HEK293 (cell line): ENCODE results near the gene RPS19.
A peak's percentile ranks its signal among the peaks of the same experiment; 100 is the strongest.

Source experiments
- CTCF ChIA-PET: fragments of 350-600 bp; formaldehyde crosslinking; extraction: SDS; loops from one replicate; lab custom pipeline; 2021; ENCODE audit warnings: antibody characterized with exemption; lab: Yijun Ruan, JAX
- POLR2A ChIA-PET: fragments of 300-600 bp; formaldehyde crosslinking; extraction: SDS; loops from one replicate; lab custom pipeline; 2020; ENCODE audit warnings: antibody characterized with exemption, inconsistent platforms; lab: Yijun Ruan, JAX
- H3K27ac ChIP-seq: fragments of 200-500 bp; sonication (Bioruptor generic); 2 replicates; pipeline ENCODE4 v1.5.1; 2014; ENCODE audit warnings: low read depth, low read length, control low read depth, inconsistent platforms; ENCODE audit errors: extremely low read depth
- H3K36me3 ChIP-seq, 2 experiments: fragments of 200-500 bp in 1 of 2; sonication (Bioruptor generic) in 1 of 2; 1 replicate in 1 of 2; 2 replicates in 1 of 2; pipeline ENCODE4 v1.5.1; 2014 to 2017; ENCODE audit warnings: inconsistent platforms in 2 of 2, low read length in 2 of 2; ENCODE audit not compliant: control insufficient read depth in 2 of 2, insufficient read depth in 1 of 2
- H3K4me1 ChIP-seq: fragments of 200-500 bp; sonication (Bioruptor generic); 2 replicates; pipeline ENCODE4 v1.5.1; 2014; ENCODE audit warnings: mild to moderate bottlenecking, low read length, inconsistent platforms; ENCODE audit not compliant: control insufficient read depth, insufficient read depth
- H3K4me3 ChIP-seq: 2 replicates; pipeline ENCODE4 v1.5.1; 2011; ENCODE audit warnings: low read depth, mild to moderate bottlenecking, control low read depth, low read length, moderate library complexity
- H3K9me3 ChIP-seq: fragments of 200-500 bp; sonication (Bioruptor generic); 2 replicates; pipeline ENCODE4 v1.5.1; 2014; ENCODE audit warnings: low read depth, low read length, inconsistent platforms; ENCODE audit not compliant: control insufficient read depth, insufficient read depth
- PRDM10 ChIP-seq: fragments of 450-650 bp; formaldehyde crosslinking; IDR thresholded peaks from 2 replicates; pipeline ENCODE4 v1.5.1; 2016; ENCODE audit warnings: missing biosample characterization, missing genetic modification characterization
- SCRT1 ChIP-seq: fragments of 450-650 bp; formaldehyde crosslinking; IDR thresholded peaks from 2 replicates; pipeline ENCODE4 v1.5.1; 2016; ENCODE audit warnings: missing biosample characterization, missing genetic modification characterization, borderline replicate concordance
- SCRT2 ChIP-seq: fragments of 450-650 bp; formaldehyde crosslinking; IDR thresholded peaks from 2 replicates; pipeline ENCODE4 v1.5.1; 2016; ENCODE audit warnings: missing biosample characterization, missing genetic modification characterization
- ZBTB10 ChIP-seq: fragments of 450-650 bp; formaldehyde crosslinking; IDR thresholded peaks from 2 replicates; pipeline ENCODE4 v1.5.1; 2016; ENCODE audit warnings: missing biosample characterization, missing genetic modification characterization
- ZFHX2 ChIP-seq: fragments of 450-650 bp; formaldehyde crosslinking; conservative IDR thresholded peaks from 2 replicates; pipeline ENCODE4 v1.5.1; 2016; ENCODE audit warnings: missing biosample characterization, missing genetic modification characterization
- ZNF146 ChIP-seq: fragments of 450-650 bp; formaldehyde crosslinking; IDR thresholded peaks from 2 replicates; pipeline ENCODE4 v1.5.1; 2016; ENCODE audit warnings: missing biosample characterization, missing genetic modification characterization
- ZNF157 ChIP-seq: fragments of 450-650 bp; formaldehyde crosslinking; IDR thresholded peaks from 2 replicates; pipeline ENCODE4 v1.5.1; 2016; ENCODE audit warnings: missing biosample characterization, missing genetic modification characterization
- ZNF223 ChIP-seq: fragments of 450-650 bp; formaldehyde crosslinking; IDR thresholded peaks from 2 replicates; pipeline ENCODE4 v1.5.1; 2016; ENCODE audit warnings: missing biosample characterization, missing genetic modification characterization
- ZNF280C ChIP-seq: fragments of 450-650 bp; formaldehyde crosslinking; IDR thresholded peaks from 2 replicates; pipeline ENCODE4 v1.5.1; 2016; ENCODE audit warnings: missing biosample characterization, missing genetic modification characterization
- ZNF292 ChIP-seq: fragments of 450-650 bp; formaldehyde crosslinking; IDR thresholded peaks from 2 replicates; pipeline ENCODE4 v1.5.1; 2016; ENCODE audit warnings: low read depth, missing biosample characterization, missing genetic modification characterization, borderline replicate concordance
- ZNF335 ChIP-seq: fragments of 450-650 bp; formaldehyde crosslinking; conservative IDR thresholded peaks from 2 replicates; pipeline ENCODE4 v1.5.1; 2016; ENCODE audit warnings: missing biosample characterization, missing genetic modification characterization
- ZNF596 ChIP-seq: fragments of 450-650 bp; IDR thresholded peaks from 2 replicates; pipeline ENCODE4 v1.5.0; 2018; ENCODE audit warnings: missing biosample characterization, mild to moderate bottlenecking, missing genetic modification characterization, moderate library complexity
- TF ChIP-seq, protein P1 (sequence below): fragments of 450-650 bp; formaldehyde crosslinking; IDR thresholded peaks from 2 replicates; pipeline ENCODE4 v1.5.1; 2016; ENCODE audit warnings: missing biosample characterization, missing genetic modification characterization

The RPS19 gene

DNA sequence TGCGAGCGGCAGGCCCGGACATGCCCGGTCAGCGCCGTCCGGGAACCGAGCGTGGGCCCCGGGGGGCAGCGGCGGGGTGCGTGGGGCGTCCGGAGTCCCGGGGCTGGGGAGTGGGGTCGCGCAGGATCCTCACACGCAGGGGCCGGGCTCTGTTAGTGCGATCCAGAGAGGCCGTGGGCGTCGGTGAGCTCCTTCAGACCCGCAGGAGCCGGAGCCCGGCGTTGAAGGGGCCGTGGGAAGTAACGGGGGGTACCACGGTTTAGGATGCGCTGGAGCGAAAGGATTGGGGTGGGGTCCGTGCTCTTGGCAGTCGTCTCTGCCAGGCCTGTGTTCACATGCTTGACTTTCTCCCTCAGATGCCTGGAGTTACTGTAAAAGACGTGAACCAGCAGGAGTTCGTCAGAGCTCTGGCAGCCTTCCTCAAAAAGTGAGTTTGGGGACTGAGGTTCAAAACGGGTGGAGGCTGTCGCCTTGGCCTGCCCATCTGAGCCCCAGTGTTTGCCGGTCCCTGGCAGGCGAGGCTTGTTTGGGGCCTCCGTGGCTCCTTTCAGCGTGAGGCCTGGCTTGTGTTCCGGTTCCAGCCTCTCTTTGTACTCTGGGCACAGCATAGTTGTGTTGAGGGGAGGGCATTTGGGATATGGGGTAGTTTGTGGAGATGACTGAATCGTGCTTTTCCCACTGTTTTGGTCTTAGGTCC lies 512 bp downstream of the RPS19 start (continued):
- TF ChIP-seq ZNF146 (tag by site-specific recombination), result 0 out of 2 replicates have a peak, but pooled peaks have one; percentile 6
- no peak for TF ChIP-seq ZNF157 (tag by site-specific recombination)
- no peak; the same call in 1 of the 2 replicates for TF ChIP-seq ZNF596 (tag by site-specific recombination)
- TF ChIP-seq ZBTB10 (tag by site-specific recombination), result no peak
- TF ChIP-seq ZNF292 (tag by site-specific recombination), result no peak
- TF ChIP-seq, all 188 proteins: peak for 10

DNA sequence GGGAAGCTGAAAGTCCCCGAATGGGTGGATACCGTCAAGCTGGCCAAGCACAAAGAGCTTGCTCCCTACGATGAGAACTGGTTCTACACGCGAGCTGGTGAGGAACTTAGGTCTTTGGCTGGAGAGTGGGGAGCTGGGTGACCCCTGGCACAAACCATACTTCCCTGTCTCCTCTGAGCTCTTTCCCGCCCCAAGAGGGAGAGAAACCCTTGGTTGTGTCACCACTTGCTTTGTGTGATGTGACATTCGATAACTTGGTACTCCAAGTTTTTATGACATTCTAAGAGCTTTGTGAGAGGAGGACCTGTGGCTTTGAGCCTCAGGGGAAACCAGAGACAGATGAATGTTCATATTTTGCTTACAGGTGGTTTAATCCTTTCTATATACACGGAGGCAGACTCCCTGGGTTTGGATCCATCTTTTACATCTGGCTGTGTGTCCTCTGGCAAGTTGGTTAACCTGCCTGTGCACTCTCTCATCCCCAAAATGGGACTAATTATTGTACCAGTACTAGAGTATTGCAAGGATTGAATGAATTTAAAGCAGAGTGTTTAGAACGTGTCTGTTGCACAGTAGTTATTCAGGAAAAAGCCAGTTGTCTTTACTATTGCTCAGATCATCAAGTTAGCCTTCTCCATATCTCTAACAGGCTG lies 1.2 kb downstream of the RPS19 start:
- no peaks in the 10 kb centered on the region for H3K9me3 ChIP-seq
- H3K4me3 ChIP-seq, result peak overlapping the region; percentile 89
- ChIA-PET POLR2A (interaction anchor here (0.6 to 3.9 kb wide), 8 partner anchors 10 to 97 kb away, joined by 3 to 118 read pairs (median 22); partner anchors contain the start of genes ARHGEF1 and RABAC1), CTCF (interaction anchor here (0.6 to 4.3 kb wide), 7 partner anchors 9 to 382 kb away, joined by 3 to 34 read pairs (median 10); no protein-coding TSS in a partner anchor)
- TF ChIP-seq SCRT2 (peak; percentile 95), ZNF280C (tag by site-specific recombination) (no peak), PRDM10 (tag by site-specific recombination) (0 out of 2 replicates have a peak, but pooled peaks have one; percentile 21), ZNF223 (tag by site-specific recombination) (no peak), ZNF335 (tag by site-specific recombination) (0 out of 2 replicates have a peak, but pooled peaks have one; percentile 21), SCRT1 (tag by site-specific recombination) (peak; percentile 97), ZFHX2 (no peak)
- TF ChIP-seq, protein P1, sequence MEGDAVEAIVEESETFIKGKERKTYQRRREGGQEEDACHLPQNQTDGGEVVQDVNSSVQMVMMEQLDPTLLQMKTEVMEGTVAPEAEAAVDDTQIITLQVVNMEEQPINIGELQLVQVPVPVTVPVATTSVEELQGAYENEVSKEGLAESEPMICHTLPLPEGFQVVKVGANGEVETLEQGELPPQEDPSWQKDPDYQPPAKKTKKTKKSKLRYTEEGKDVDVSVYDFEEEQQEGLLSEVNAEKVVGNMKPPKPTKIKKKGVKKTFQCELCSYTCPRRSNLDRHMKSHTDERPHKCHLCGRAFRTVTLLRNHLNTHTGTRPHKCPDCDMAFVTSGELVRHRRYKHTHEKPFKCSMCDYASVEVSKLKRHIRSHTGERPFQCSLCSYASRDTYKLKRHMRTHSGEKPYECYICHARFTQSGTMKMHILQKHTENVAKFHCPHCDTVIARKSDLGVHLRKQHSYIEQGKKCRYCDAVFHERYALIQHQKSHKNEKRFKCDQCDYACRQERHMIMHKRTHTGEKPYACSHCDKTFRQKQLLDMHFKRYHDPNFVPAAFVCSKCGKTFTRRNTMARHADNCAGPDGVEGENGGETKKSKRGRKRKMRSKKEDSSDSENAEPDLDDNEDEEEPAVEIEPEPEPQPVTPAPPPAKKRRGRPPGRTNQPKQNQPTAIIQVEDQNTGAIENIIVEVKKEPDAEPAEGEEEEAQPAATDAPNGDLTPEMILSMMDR, result no peak
- peak overlapping the region; percentile 100 for H3K27ac ChIP-seq
- H3K36me3 ChIP-seq, result peaks cover 56% of the 10 kb centered on the region in 2 experiments
- peaks cover 28% of the 10 kb centered on the region for H3K4me1 ChIP-seq
